Mucosa of stomach (tissue), 1 donor: ENCODE results near the gene APBB2.

Source experiments
- H3K27me3 ChIP-seq: one replicate; pipeline ENCODE4 v1.7.0; 2013; ENCODE audit warnings: mild to moderate bottlenecking, low read length; ENCODE audit not compliant: control insufficient read depth, insufficient read depth
- H3K36me3 ChIP-seq: one replicate; pipeline ENCODE4 v1.7.0; 2013; ENCODE audit warnings: low read length; ENCODE audit not compliant: control insufficient read depth, insufficient read depth
- H3K4me1 ChIP-seq: one replicate; pipeline ENCODE4 v1.7.0; 2013; ENCODE audit warnings: mild to moderate bottlenecking, low read length; ENCODE audit not compliant: control insufficient read depth, insufficient read depth
- H3K4me3 ChIP-seq: one replicate; pipeline ENCODE4 v1.7.0; 2013; ENCODE audit warnings: low read length
- H3K9ac ChIP-seq: one replicate; pipeline ENCODE4 v1.7.0; 2013; ENCODE audit warnings: mild to moderate bottlenecking, low read length, moderate library complexity
- H3K9me3 ChIP-seq: one replicate; pipeline ENCODE4 v1.7.0; 2013; ENCODE audit warnings: mild to moderate bottlenecking, low read length, moderate library complexity; ENCODE audit not compliant: control insufficient read depth
- donor health status: Pancreatic carcinoma.

The APBB2 gene

GRCh38 chr4:41028392-41029076 lies 185.8 kb downstream of the APBB2 start:
- Histone ChIP-seq H3K9ac (no peak overlapping the region), H3K4me3 (no peak overlapping the region), H3K27me3 (no peaks in the 10 kb centered on the region), H3K9me3 (no peaks in the 10 kb centered on the region), H3K4me1 (peaks cover 9% of the 10 kb centered on the region), H3K36me3 (no peaks in the 10 kb centered on the region)

- Histone ChIP-seq H3K36me3 (no peaks in the 10 kb centered on the region), H3K9ac (no peak overlapping the region), H3K4me3 (no peak overlapping the region), H3K9me3 (no peaks in the 10 kb centered on the region), H3K4me1 (peaks cover 9% of the 10 kb centered on the region), H3K27me3 (no peaks in the 10 kb centered on the region)
These were observed 187.4 kb downstream of the APBB2 start for GRCh38 chr4:41026971-41027370.

DNA sequence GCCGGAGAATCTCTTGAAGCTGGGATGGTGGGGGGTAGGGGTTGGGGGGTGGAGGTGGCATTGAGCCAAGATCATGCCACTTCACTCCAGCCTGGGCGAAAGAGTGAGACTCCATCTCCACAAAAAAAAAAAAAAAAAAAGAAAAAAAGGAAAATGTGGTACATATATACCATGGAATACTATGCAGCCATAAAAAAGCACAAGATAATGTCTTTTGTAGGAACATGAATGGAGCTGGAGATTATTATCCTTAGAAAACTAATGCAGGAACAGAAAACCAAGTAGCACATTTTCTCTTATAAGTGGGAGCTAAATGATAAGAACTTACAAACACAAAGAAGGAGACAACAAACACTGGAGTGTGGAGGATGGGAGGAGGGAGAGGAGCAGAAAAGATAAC lies 188.5 kb downstream of the APBB2 start:
- Histone ChIP-seq H3K4me1 (peaks cover 9% of the 10 kb centered on the region), H3K9me3 (no peaks in the 10 kb centered on the region), H3K27me3 (no peaks in the 10 kb centered on the region), H3K9ac (no peak overlapping the region), H3K4me3 (no peak overlapping the region), H3K36me3 (no peaks in the 10 kb centered on the region)

- Histone ChIP-seq H3K4me3 (no peak overlapping the region), H3K9me3 (no peaks in the 10 kb centered on the region), H3K27me3 (no peaks in the 10 kb centered on the region), H3K4me1 (peaks cover 15% of the 10 kb centered on the region), H3K9ac (no peak overlapping the region), H3K36me3 (no peaks in the 10 kb centered on the region)
These were observed 189.5 kb downstream of the APBB2 start for GRCh38 chr4:41024556-41025491.

- H3K27me3 ChIP-seq = no peaks in the 10 kb centered on the region
- H3K9me3 ChIP-seq = no peaks in the 10 kb centered on the region
- no peaks in the 10 kb centered on the region for H3K36me3 ChIP-seq
- H3K4me1 ChIP-seq = peaks cover 12% of the 10 kb centered on the region
- no peak overlapping the region for H3K4me3 ChIP-seq
- H3K9ac ChIP-seq = no peak overlapping the region
These were observed 192.2 kb downstream of the APBB2 start for GRCh38 chr4:41022116-41022515.

DNA sequence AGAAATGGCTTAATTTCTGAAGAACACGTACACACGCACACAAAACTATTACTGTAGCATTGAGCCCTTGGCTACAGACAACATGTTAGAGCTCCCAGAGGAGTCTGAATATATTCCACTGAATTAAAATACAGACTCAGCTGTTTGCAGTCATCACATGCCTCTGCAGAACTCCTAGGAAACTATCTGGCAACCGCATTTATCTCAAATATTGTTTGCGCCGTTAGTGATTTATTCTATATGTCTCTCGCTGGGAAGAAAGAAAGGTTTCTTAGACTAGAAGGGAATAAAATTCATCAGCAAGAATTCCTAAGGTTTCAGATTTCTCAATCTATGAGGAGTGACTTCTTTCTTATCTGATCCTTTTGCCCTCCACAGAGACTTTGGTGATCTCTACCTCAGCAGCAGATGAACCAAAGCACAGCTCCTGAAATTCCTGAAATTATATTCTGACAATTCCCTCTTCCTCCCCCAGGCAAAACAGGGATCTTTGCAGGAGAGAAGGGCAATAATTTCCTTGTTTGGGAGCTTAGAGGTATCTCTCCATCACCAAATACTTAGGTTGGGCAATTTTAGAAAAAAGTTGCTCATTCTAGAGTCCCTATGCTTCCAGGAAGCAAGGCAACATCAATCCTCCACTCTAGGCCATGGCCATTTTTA lies 199.2 kb downstream of the APBB2 start:
- no peaks in the 10 kb centered on the region for H3K36me3 ChIP-seq
- no peaks in the 10 kb centered on the region for H3K9me3 ChIP-seq
- H3K4me1 ChIP-seq = peaks cover 6% of the 10 kb centered on the region
- no peaks in the 10 kb centered on the region for H3K27me3 ChIP-seq
- no peak overlapping the region for H3K9ac ChIP-seq
- no peak overlapping the region for H3K4me3 ChIP-seq

- Histone ChIP-seq H3K4me1 (peaks cover 4% of the 10 kb centered on the region), H3K4me3 (no peak overlapping the region), H3K9me3 (no peaks in the 10 kb centered on the region), H3K9ac (no peak overlapping the region), H3K27me3 (no peaks in the 10 kb centered on the region), H3K36me3 (no peaks in the 10 kb centered on the region)
These were observed 200.2 kb downstream of the APBB2 start for GRCh38 chr4:41014158-41014557.

- no peaks in the 10 kb centered on the region for H3K9me3 ChIP-seq
- no peak overlapping the region for H3K9ac ChIP-seq
- H3K4me1 ChIP-seq = peaks cover 4% of the 10 kb centered on the region
- H3K36me3 ChIP-seq = no peaks in the 10 kb centered on the region
- H3K27me3 ChIP-seq = no peaks in the 10 kb centered on the region
- H3K4me3 ChIP-seq = no peak overlapping the region
These were observed 200.6 kb downstream of the APBB2 start for GRCh38 chr4:41013746-41014145.

- Histone ChIP-seq H3K36me3 (no peaks in the 10 kb centered on the region), H3K4me3 (no peak overlapping the region), H3K9me3 (no peaks in the 10 kb centered on the region), H3K4me1 (peaks cover 4% of the 10 kb centered on the region), H3K9ac (no peak overlapping the region), H3K27me3 (no peaks in the 10 kb centered on the region)
These were observed 201.4 kb downstream of the APBB2 start for GRCh38 chr4:41012911-41013310.

GRCh38 chr4:41012293-41012692 lies 202.0 kb downstream of the APBB2 start:
- Histone ChIP-seq H3K9me3 (no peaks in the 10 kb centered on the region), H3K4me3 (no peak overlapping the region), H3K4me1 (peaks cover 4% of the 10 kb centered on the region), H3K27me3 (no peaks in the 10 kb centered on the region), H3K36me3 (no peaks in the 10 kb centered on the region), H3K9ac (no peak overlapping the region)

DNA sequence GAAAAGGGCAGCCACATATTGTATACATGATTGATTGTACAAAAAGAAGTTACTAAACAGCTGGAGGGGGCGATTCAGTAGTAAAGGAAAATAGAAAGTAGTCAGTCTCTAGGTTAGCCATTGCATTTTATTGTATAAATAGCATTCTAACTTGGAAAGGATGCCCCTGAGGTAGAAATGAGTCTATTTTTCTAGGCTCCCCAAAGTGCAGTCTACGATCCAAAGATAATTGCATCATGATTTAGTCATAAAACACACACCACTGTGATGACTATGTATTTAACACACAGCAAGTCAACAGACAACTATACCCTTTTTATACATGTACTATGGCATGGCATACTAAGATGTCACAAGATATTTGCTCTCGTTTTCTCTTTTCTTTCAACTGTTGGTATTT lies 204.9 kb downstream of the APBB2 start:
- no peak overlapping the region for H3K4me3 ChIP-seq
- H3K9ac ChIP-seq = no peak overlapping the region
- no peaks in the 10 kb centered on the region for H3K9me3 ChIP-seq
- no peaks in the 10 kb centered on the region for H3K27me3 ChIP-seq
- H3K36me3 ChIP-seq = no peaks in the 10 kb centered on the region
- peaks cover 4% of the 10 kb centered on the region for H3K4me1 ChIP-seq

GRCh38 chr4:41006141-41006540 lies 208.2 kb downstream of the APBB2 start:
- H3K4me3 ChIP-seq = no peak overlapping the region
- peaks cover 4% of the 10 kb centered on the region for H3K4me1 ChIP-seq
- H3K9me3 ChIP-seq = no peaks in the 10 kb centered on the region
- no peak overlapping the region for H3K9ac ChIP-seq
- H3K27me3 ChIP-seq = no peaks in the 10 kb centered on the region
- H3K36me3 ChIP-seq = no peaks in the 10 kb centered on the region
